Measurements from ENCODE around the gene PABPN1L. TPM values are rescaled to one million over a fixed set of nuclear protein-coding genes. Genes with fewer than 3 reads are reported as not detected.

The PABPN1L gene
- polyA plus RNA-seq, 1 experiment, result not detected

DNA sequence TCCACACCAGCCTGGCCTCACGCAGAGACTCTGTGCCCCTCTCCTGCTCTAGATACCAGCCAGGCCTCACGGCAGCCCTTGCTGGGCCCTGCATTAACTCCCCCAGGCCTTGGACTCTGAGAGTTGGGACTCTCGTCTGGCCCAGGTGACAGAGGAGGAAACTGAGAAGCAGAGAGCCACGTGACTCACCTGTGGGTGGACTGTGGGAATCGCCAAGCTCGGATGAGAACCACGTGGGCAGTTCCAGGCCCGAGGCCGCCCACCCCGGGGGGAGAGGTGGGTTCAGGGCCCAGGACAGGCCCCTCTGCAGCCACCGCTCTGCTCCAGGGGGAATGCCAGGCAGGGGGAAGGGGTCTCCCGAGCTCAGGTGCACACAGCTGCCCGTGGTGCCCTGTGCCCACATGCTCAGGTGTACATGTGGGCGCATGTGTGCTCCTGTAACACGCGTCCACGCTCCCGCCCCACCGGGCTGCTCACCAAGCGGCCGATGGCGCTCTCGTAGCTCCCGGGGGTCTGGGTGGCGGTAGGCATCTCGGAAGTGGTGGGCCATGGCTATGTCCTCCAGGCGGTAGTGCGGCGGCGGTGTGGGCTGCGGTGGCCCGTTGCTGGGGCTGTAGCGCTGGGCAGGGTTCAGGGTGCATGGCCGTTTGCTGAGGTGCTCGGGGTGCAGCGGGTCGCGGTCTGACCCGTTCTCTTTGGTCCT, 18.3 kb upstream of the PABPN1L start:
- Histone ChIP-seq H3K27me3 (ENCODE audit: control insufficient read depth, insufficient read depth, low read length) (peaks cover 17% of the 10 kb centered on the region), H3K4me3 (ENCODE audit: low read depth, low read length) (no peak overlapping the region), H3K9me3 (ENCODE audit: control insufficient read depth, insufficient read depth, low read length) (peaks cover 43% of the 10 kb centered on the region), H3K27ac (ENCODE audit: low read depth, low read length) (no peak overlapping the region)
- TF ChIP-seq, protein P1, sequence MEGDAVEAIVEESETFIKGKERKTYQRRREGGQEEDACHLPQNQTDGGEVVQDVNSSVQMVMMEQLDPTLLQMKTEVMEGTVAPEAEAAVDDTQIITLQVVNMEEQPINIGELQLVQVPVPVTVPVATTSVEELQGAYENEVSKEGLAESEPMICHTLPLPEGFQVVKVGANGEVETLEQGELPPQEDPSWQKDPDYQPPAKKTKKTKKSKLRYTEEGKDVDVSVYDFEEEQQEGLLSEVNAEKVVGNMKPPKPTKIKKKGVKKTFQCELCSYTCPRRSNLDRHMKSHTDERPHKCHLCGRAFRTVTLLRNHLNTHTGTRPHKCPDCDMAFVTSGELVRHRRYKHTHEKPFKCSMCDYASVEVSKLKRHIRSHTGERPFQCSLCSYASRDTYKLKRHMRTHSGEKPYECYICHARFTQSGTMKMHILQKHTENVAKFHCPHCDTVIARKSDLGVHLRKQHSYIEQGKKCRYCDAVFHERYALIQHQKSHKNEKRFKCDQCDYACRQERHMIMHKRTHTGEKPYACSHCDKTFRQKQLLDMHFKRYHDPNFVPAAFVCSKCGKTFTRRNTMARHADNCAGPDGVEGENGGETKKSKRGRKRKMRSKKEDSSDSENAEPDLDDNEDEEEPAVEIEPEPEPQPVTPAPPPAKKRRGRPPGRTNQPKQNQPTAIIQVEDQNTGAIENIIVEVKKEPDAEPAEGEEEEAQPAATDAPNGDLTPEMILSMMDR (IDR thresholded peaks at IDR 0.05; ENCODE audit: low read depth, low read length), result no peak
- ChIA-PET POLR2A (no interaction called here), CTCF (no interaction called here)
- DNase-seq (ENCODE audit: low read depth, low spot score), result no peak

DNA sequence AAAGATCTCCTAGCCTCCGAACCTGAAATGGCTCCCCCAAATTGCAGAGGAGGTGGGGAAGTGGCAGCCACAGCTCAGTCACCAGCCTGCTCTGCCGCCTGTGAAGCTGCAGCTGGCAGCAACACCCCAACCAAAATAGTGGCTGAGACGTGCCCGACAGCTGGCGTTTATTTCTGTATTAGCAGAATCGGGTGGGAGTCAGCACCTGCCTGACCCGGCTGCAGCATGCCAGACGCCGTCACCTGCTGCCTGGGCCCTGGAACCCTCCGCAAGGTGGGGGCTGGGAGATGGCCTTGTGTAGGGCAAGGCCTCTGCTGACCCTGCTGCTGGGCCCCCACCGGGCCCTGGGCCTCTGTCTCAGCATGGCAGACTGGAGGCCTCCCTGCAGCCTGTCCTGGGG, 17.5 kb upstream of the PABPN1L start:
- ChIA-PET CTCF (no interaction called here), POLR2A (no interaction called here)
- peaks cover 37% of the 10 kb centered on the region for H3K9me3 ChIP-seq (ENCODE audit: control insufficient read depth, insufficient read depth, low read length)
- DNase-seq (ENCODE audit: low read depth, low spot score), result no peak
- TF ChIP-seq, protein P1 (IDR thresholded peaks at IDR 0.05; ENCODE audit: low read depth, low read length), result no peak
- H3K4me3 ChIP-seq (ENCODE audit: low read depth, low read length), result no peak overlapping the region
- H3K27me3 ChIP-seq (ENCODE audit: control insufficient read depth, insufficient read depth, low read length), result peaks cover 23% of the 10 kb centered on the region
- no peak overlapping the region for H3K27ac ChIP-seq (ENCODE audit: low read depth, low read length)

- peaks cover 32% of the 10 kb centered on the region for H3K9me3 ChIP-seq (ENCODE audit: control insufficient read depth, insufficient read depth, low read length)
- no peak for DNase-seq (ENCODE audit: low read depth, low spot score)
These were observed 16.8 kb upstream of the PABPN1L start for GRCh38 chr16:88883117-88883895.

GRCh38 chr16:88882358-88883030, 16.0 kb upstream of the PABPN1L start:
- POLR2A ChIA-PET, result no interaction called here
- Histone ChIP-seq H3K4me3 (ENCODE audit: low read depth, low read length) (no peak overlapping the region), H3K27me3 (ENCODE audit: control insufficient read depth, insufficient read depth, low read length) (peaks cover 31% of the 10 kb centered on the region), H3K27ac (ENCODE audit: low read depth, low read length) (no peak overlapping the region), H3K9me3 (ENCODE audit: control insufficient read depth, insufficient read depth, low read length) (peaks cover 32% of the 10 kb centered on the region)
- CTCF ChIA-PET, result no interaction called here
- no peak for DNase-seq (ENCODE audit: low read depth, low spot score)
- TF ChIP-seq, protein P1 (IDR thresholded peaks at IDR 0.05; ENCODE audit: low read depth, low read length), result no peak

More at GRCh38 chr16:88883117-88883895, 16.8 kb upstream of the PABPN1L start:
- ChIA-PET POLR2A (no interaction called here), CTCF (no interaction called here)
- TF ChIP-seq, protein P1 (IDR thresholded peaks at IDR 0.05; ENCODE audit: low read depth, low read length), result no peak
- Histone ChIP-seq H3K27me3 (ENCODE audit: control insufficient read depth, insufficient read depth, low read length) (peaks cover 26% of the 10 kb centered on the region), H3K4me3 (ENCODE audit: low read depth, low read length) (no peak overlapping the region), H3K27ac (ENCODE audit: low read depth, low read length) (no peak overlapping the region)
